Caco-2 (cell line): ENCODE data around the gene KLHL30. TPM values are rescaled to one million over a fixed set of nuclear protein-coding genes. Genes with fewer than 3 reads are reported as not detected.
"Not testable (repeated sequence)": the region's sequence is repeated elsewhere in the genome, so short reads cannot be mapped to it uniquely, and the experiment has no call there.

ENCODE experiments used
- BruUV-seq: library from RNA; stranded (reverse); fragments of 400-500 nt; replicated peaks from 2 replicates; lab custom pipeline; 2021; lab: Mats Ljungman, UMichigan
- CTCF ChIA-PET: fragments of 300-600 bp; sonication (Branson Sonifier 250); formaldehyde crosslinking; loops from one replicate; lab custom pipeline; 2022; ENCODE audit warnings: antibody characterized with exemption; lab: Charles Lee
- POLR2A ChIA-PET: fragments of 300-600 bp; sonication (Branson Sonifier 250); formaldehyde crosslinking; loops from one replicate; lab custom pipeline; 2022; ENCODE audit warnings: antibody characterized with exemption; lab: Charles Lee
- DNase-seq, 2 experiments: peaks; one replicate each; pipeline versions ENCODE4 v3.0.0 to v3.0.0-alpha.2; 2020 to 2022
- H3K27me3 ChIP-seq: replicated peaks from 2 replicates; pipeline ENCODE4 v1.6.0; 2011; ENCODE audit warnings: low read length; ENCODE audit not compliant: control insufficient read depth, insufficient read depth
- H3K36me3 ChIP-seq: 2 replicates; pipeline ENCODE4 v1.5.1; 2011; ENCODE audit warnings: low read length; ENCODE audit not compliant: control insufficient read depth, insufficient read depth
- H3K4me1 ChIP-seq: fragments of 250-450 bp; sonication (Bioruptor Pico); 2 replicates; pipeline ENCODE4 v1.5.1; 2020; ENCODE audit warnings: mild to moderate bottlenecking
- H3K4me3 ChIP-seq: 2 replicates; pipeline ENCODE4 v1.5.1; 2011; ENCODE audit warnings: low read depth, mild to moderate bottlenecking, control low read depth, low read length
- H3K9me3 ChIP-seq: fragments of 250-450 bp; sonication (Bioruptor Pico); 2 replicates; pipeline ENCODE4 v1.5.1; 2020; ENCODE audit warnings: mild to moderate bottlenecking, moderate library complexity
- H3K27ac Mint-ChIP-seq: one replicate; pipeline ENCODE4 v1.8.0; 2022; ENCODE audit warnings: mixed read lengths; ENCODE audit not compliant: unreplicated experiment
- H3K27me3 Mint-ChIP-seq: one replicate; pipeline ENCODE4 v1.8.0; 2022; ENCODE audit warnings: mixed read lengths; ENCODE audit not compliant: insufficient read depth, unreplicated experiment
- H3K36me3 Mint-ChIP-seq: one replicate; pipeline ENCODE4 v1.8.0; 2022; ENCODE audit warnings: mild to moderate bottlenecking, mixed read lengths; ENCODE audit not compliant: insufficient read depth, unreplicated experiment
- H3K4me1 Mint-ChIP-seq: one replicate; pipeline ENCODE4 v1.8.0; 2022; ENCODE audit warnings: low read depth, mixed read lengths; ENCODE audit not compliant: unreplicated experiment
- H3K4me3 Mint-ChIP-seq: one replicate; pipeline ENCODE4 v1.8.0; 2022; ENCODE audit warnings: mild to moderate bottlenecking, moderate library complexity, mixed read lengths; ENCODE audit not compliant: unreplicated experiment
- H3K9me3 Mint-ChIP-seq: one replicate; pipeline ENCODE4 v1.8.0; 2022; ENCODE audit warnings: mixed read lengths; ENCODE audit not compliant: unreplicated experiment
- intact Hi-C: fragments of 100-400 bp; cut with micrococcal nuclease; formaldehyde crosslinking; loops from one replicate; pipeline ENCODE4 v1.10.0; 2022; ENCODE audit not compliant: unreplicated experiment
- total RNA-seq: library from RNA; stranded (reverse); gene quantifications from 2 replicates; pipeline ENCODE4 v1.2.3, GENCODE V29; 2022
- TF ChIP-seq, protein P1 (sequence below), 2 experiments: fragments of 200-600 bp in 1 of 2; IDR thresholded peaks; 1 replicate in 1 of 2; 2 replicates in 1 of 2; pipeline versions ENCODE4 v1.5.1 to v1.8.0; 2011 to 2022; ENCODE audit warnings: antibody characterized with exemption in 1 of 2, control low read depth in 1 of 2, inconsistent platforms in 1 of 2, low read depth in 1 of 2, low read length in 1 of 2, mild to moderate bottlenecking in 1 of 2, moderate library complexity in 1 of 2; ENCODE audit not compliant: insufficient read depth in 1 of 2, severe bottlenecking in 1 of 2, unreplicated experiment in 1 of 2

Gene KLHL30
- total RNA-seq, 1 experiment from 2014 or later: 0.36 TPM

- Histone ChIP-seq H3K36me3 (no peaks in the 10 kb centered on the region), H3K9me3 (no peaks in the 10 kb centered on the region), H3K4me1 (no peaks in the 10 kb centered on the region), H3K4me3 (no peak overlapping the region), H3K27me3 (no peaks in the 10 kb centered on the region)
- H3K27me3 Mint-ChIP-seq: peaks cover 4% of the 10 kb centered on the region
- DNase-seq: no peak
- ChIA-PET CTCF (no interaction called here), POLR2A (no interaction called here)
- H3K36me3 Mint-ChIP-seq: no peaks in the 10 kb centered on the region
- BruUV-seq: no TSS peak
- H3K27ac Mint-ChIP-seq: no peak overlapping the region
- no peaks in the 10 kb centered on the region for H3K4me1 Mint-ChIP-seq
- peaks cover 9% of the 10 kb centered on the region for H3K9me3 Mint-ChIP-seq
- H3K4me3 Mint-ChIP-seq: no peak overlapping the region
- TF ChIP-seq, protein P1, sequence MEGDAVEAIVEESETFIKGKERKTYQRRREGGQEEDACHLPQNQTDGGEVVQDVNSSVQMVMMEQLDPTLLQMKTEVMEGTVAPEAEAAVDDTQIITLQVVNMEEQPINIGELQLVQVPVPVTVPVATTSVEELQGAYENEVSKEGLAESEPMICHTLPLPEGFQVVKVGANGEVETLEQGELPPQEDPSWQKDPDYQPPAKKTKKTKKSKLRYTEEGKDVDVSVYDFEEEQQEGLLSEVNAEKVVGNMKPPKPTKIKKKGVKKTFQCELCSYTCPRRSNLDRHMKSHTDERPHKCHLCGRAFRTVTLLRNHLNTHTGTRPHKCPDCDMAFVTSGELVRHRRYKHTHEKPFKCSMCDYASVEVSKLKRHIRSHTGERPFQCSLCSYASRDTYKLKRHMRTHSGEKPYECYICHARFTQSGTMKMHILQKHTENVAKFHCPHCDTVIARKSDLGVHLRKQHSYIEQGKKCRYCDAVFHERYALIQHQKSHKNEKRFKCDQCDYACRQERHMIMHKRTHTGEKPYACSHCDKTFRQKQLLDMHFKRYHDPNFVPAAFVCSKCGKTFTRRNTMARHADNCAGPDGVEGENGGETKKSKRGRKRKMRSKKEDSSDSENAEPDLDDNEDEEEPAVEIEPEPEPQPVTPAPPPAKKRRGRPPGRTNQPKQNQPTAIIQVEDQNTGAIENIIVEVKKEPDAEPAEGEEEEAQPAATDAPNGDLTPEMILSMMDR (IDR thresholded peaks at IDR 0.05; ENCODE audit: insufficient read depth in 1 of 2, low read depth in 1 of 2, low read length in 1 of 2, severe bottlenecking in 1 of 2, unreplicated experiment in 1 of 2): no peak
- intact Hi-C loops: no loop called here
Measured at GRCh38 chr2:238114851-238115660, 23.4 kb upstream of the KLHL30 start.

GRCh38 chr2:238115709-238116108 lies 22.8 kb upstream of the KLHL30 start:
- H3K4me3 Mint-ChIP-seq, H3K27me3 ChIP-seq, H3K36me3 ChIP-seq, H3K4me3 ChIP-seq, H3K36me3 Mint-ChIP-seq, CTCF ChIA-PET, H3K9me3 ChIP-seq, DNase-seq, H3K4me1 ChIP-seq, H3K4me1 Mint-ChIP-seq, intact Hi-C loops, BruUV-seq, H3K27ac Mint-ChIP-seq, POLR2A ChIA-PET, H3K9me3 Mint-ChIP-seq, H3K27me3 Mint-ChIP-seq: not testable (repeated sequence)

DNA sequence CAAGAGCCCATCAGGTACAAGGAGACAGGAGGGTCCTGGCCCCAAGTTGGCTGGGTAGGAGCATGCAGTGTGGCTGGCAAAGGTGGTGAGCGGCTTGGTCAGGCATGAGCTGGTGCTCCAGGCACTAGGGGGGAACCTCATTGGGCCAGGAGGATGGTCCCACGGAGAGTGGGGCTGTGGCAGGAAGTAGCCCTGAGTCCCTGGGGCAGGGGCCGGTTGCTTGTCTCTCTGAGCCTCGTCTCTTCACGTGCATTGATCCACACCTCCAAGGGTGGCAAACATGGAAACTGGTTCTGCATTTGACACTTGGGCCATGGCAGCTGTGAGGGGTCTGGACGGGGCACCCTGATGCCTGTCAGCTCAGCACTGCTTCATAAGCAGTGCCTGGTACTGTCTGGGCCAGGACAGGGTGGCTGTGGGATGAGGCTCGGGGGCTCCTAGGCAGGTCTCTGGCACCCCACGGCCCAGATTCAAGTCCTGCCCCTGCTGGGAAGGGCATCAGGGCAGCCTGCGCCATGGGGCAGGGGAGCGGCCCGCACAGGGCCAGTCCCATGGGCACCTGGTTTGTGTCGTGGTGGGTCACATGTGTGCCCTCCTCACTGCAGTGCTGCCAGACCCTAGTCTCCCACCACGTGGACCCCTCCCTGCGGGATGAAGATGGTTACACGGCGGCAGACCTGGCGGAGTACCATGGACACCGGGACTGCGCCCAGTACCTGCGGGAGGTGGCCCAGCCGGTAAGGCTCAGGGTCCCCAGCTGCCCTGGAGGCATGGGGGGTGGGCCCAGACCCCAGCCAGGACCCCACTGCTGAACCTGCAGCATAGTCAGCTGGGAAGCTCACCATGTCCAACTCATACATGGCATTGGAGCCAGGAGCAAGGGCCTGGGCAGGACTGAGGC lies 21.9 kb upstream of the KLHL30 start:
- Mint-ChIP-seq H3K9me3 (peaks cover 9% of the 10 kb centered on the region), H3K27ac (no peak overlapping the region), H3K27me3 (peaks cover 4% of the 10 kb centered on the region), H3K4me1 (no peaks in the 10 kb centered on the region), H3K4me3 (no peak overlapping the region), H3K36me3 (no peaks in the 10 kb centered on the region)
- no peaks in the 10 kb centered on the region for H3K4me1 ChIP-seq
- H3K4me3 ChIP-seq: no peak overlapping the region
- H3K9me3 ChIP-seq: no peaks in the 10 kb centered on the region
- TF ChIP-seq, protein P1 (IDR thresholded peaks at IDR 0.05; ENCODE audit: insufficient read depth in 1 of 2, low read depth in 1 of 2, low read length in 1 of 2, severe bottlenecking in 1 of 2, unreplicated experiment in 1 of 2): no peak
- no TSS peak for BruUV-seq
- intact Hi-C loops: no loop called here
- no peaks in the 10 kb centered on the region for H3K36me3 ChIP-seq
- DNase-seq: no peak
- no peaks in the 10 kb centered on the region for H3K27me3 ChIP-seq
- ChIA-PET CTCF (no interaction called here), POLR2A (no interaction called here)
